K562 (cell line): ENCODE results near the gene CAMK2D. TPM values are rescaled to one million over a fixed set of nuclear protein-coding genes. Genes with fewer than 3 reads are reported as not detected.
"Not testable (repeated sequence)": the region's sequence is repeated elsewhere in the genome, so short reads cannot be mapped to it uniquely, and the experiment has no call there.

Source experiments
- ATAC-seq: fragments of 200-7000 bp; cut with Tn5 transposase; 3 replicates; pipeline ENCODE4 v1.9.1; 2020; ENCODE audit warnings: moderate library complexity
- BruUV-seq: library from RNA; stranded (reverse); fragments of 400-500 nt; replicated peaks from 2 replicates; lab custom pipeline; 2021; lab: Mats Ljungman, UMichigan
- CTCF ChIA-PET: fragments of 300-600 bp; formaldehyde crosslinking; extraction: SDS; loops from one replicate; lab custom pipeline; 2021; ENCODE audit warnings: low intra/inter-chr PET ratio; lab: Yijun Ruan, JAX
- POLR2A ChIA-PET: fragments of 300-600, 350-650 bp; sonication (Branson Sonifier 250); formaldehyde crosslinking; extraction: SDS; loops from one replicate; lab custom pipeline; 2021; ENCODE audit warnings: antibody characterized with exemption, inconsistent platforms; lab: Yijun Ruan, JAX
- DNase-seq, 4 experiments: peaks; one replicate each; pipeline versions ENCODE4 v3.0.0 to v3.0.0-alpha.2; 2011 to 2018; ENCODE audit warnings: low spot score in 3 of 4, mixed read lengths in 3 of 4; ENCODE audit errors: extremely low read depth in 1 of 4
- FAIRE-seq: peaks from 2 replicates; lab custom pipeline; 2011; peaks lifted over from hg19 to GRCh38; lab: Jason Lieb, UNC
- H2AFZ ChIP-seq: 2 replicates; pipeline ENCODE4 v1.6.0; 2011; ENCODE audit warnings: low read depth, low read length, control low read depth, inconsistent platforms
- H3K27ac ChIP-seq: fragments of 200-600 bp; 3 replicates; pipeline ENCODE4 v1.8.0; 2011; ENCODE audit warnings: low read depth, mild to moderate bottlenecking, control low read depth, inconsistent platforms, low read length, moderate library complexity, mixed read lengths; ENCODE audit errors: extremely low read depth
- H3K27me3 ChIP-seq, 2 experiments: fragments of 300-600 bp in 1 of 2; 2 replicates in 1 of 2; 3 replicates in 1 of 2; pipeline versions ENCODE4 v1.6.0 to v1.8.0; 2011; ENCODE audit warnings: inconsistent platforms in 2 of 2, low read length in 2 of 2, mild to moderate bottlenecking in 1 of 2, mixed read lengths in 1 of 2, moderate library complexity in 1 of 2; ENCODE audit not compliant: control insufficient read depth in 2 of 2, insufficient read depth in 2 of 2
- H3K36me3 ChIP-seq: fragments of 300-600 bp; 3 replicates; pipeline ENCODE4 v1.8.0; 2011; ENCODE audit warnings: mild to moderate bottlenecking, low read length, inconsistent platforms; ENCODE audit not compliant: control insufficient read depth, insufficient read depth
- H3K4me1 ChIP-seq, 2 experiments: fragments of 200-600 bp in 1 of 2; replicated peaks in 1 of 2; 2 replicates in 1 of 2; 3 replicates in 1 of 2; pipeline versions ENCODE4 v1.5.1 to v1.8.0; 2011; ENCODE audit warnings: inconsistent platforms in 2 of 2, low read length in 2 of 2, mild to moderate bottlenecking in 1 of 2, mixed read lengths in 1 of 2, moderate library complexity in 1 of 2; ENCODE audit not compliant: control insufficient read depth in 2 of 2, insufficient read depth in 2 of 2
- H3K4me2 ChIP-seq: 2 replicates; pipeline ENCODE4 v1.6.1; 2011; ENCODE audit warnings: low read length, control low read depth, inconsistent platforms, mixed read lengths; ENCODE audit not compliant: insufficient read depth
- H3K4me3 ChIP-seq: fragments of 200-600 bp; sonication (generic), shearing (Covaris generic); 2 replicates; pipeline ENCODE4 v1.5.1; 2016; ENCODE audit warnings: control low read depth, inconsistent platforms
- H3K79me2 ChIP-seq: fragments of 200-600 bp; 3 replicates; pipeline ENCODE4 v1.8.0; 2011; ENCODE audit warnings: low read length, inconsistent platforms; ENCODE audit not compliant: control insufficient read depth, insufficient read depth
- H3K9ac ChIP-seq, 2 experiments: 2 replicates each; pipeline versions ENCODE4 v1.6.0 to v1.6.1; 2011; ENCODE audit warnings: low read depth in 2 of 2, low read length in 2 of 2, control low read depth in 1 of 2, inconsistent platforms in 1 of 2, mild to moderate bottlenecking in 1 of 2, mixed read lengths in 1 of 2; ENCODE audit not compliant: insufficient read depth in 1 of 2
- H3K9me1 ChIP-seq: one replicate; pipeline ENCODE4 v1.6.0; 2011; ENCODE audit warnings: inconsistent platforms, mild to moderate bottlenecking, low read length, moderate library complexity; ENCODE audit not compliant: control insufficient read depth, insufficient read depth
- H3K9me3 ChIP-seq: replicated peaks from 2 replicates; pipeline ENCODE4 v1.5.1; 2011; ENCODE audit warnings: low read depth, low read length, inconsistent platforms; ENCODE audit not compliant: control insufficient read depth, insufficient read depth
- H4K20me1 ChIP-seq: replicated peaks from 2 replicates; pipeline ENCODE4 v1.6.1; 2011; ENCODE audit warnings: low read length, inconsistent platforms, mixed read lengths; ENCODE audit not compliant: control insufficient read depth, insufficient read depth
- ARNT ChIP-seq, 2 experiments: fragments of 450-650 bp; IDR thresholded peaks; 2 replicates each; pipeline ENCODE4 v1.6.1; 2016; ENCODE audit warnings: mild to moderate bottlenecking in 1 of 2
- HDAC1 ChIP-seq, 2 experiments: fragments of 450-650 bp; IDR thresholded peaks; 2 replicates each; pipeline ENCODE4 v1.6.1; 2016 to 2017; ENCODE audit warnings: inconsistent platforms in 1 of 2, mild to moderate bottlenecking in 1 of 2, moderate library complexity in 1 of 2
- KDM2B ChIP-seq: fragments of 250-450 bp; sonication (Bioruptor Pico); IDR thresholded peaks from 2 replicates; pipeline ENCODE4 v1.8.0; 2021; ENCODE audit warnings: mild to moderate bottlenecking, moderate library complexity
- PTTG1 ChIP-seq: fragments of 450-650 bp; IDR thresholded peaks from 2 replicates; pipeline ENCODE4 v1.6.1; 2016; ENCODE audit warnings: low read depth, mild to moderate bottlenecking, missing genetic modification characterization, missing compliant biosample characterization
- TCF7L2 ChIP-seq: fragments of 150-350 bp; IDR thresholded peaks from 2 replicates; pipeline ENCODE4 v1.6.1; 2016; ENCODE audit warnings: low read depth, mild to moderate bottlenecking, low read length, moderate library complexity
- ZNF23 ChIP-seq: fragments of 250-450 bp; sonication (Bioruptor Pico); IDR thresholded peaks from 2 replicates; pipeline ENCODE4 v1.4.0; 2020; ENCODE audit warnings: mild to moderate bottlenecking
- ZNF551 ChIP-seq: fragments of 250-450 bp; sonication (Bioruptor Pico); IDR thresholded peaks from 2 replicates; pipeline ENCODE4 v1.5.0; 2021; ENCODE audit warnings: mild to moderate bottlenecking, moderate library complexity
- WGBS: fragments of 100-300 bp; shearing (Covaris generic); methylation state at CpG from one replicate; pipeline ENCODE4 v1.1.6; 2016; ENCODE audit warnings: low coverage, mixed read lengths; ENCODE audit not compliant: insufficient coverage; ENCODE audit errors: missing lambda C conversion rate; 5-methylcytosine and 5-hydroxymethylcytosine counted together
- in situ Hi-C: fragments of 300-500 bp; cut with MboI; formaldehyde crosslinking; loops from 4 replicates; pipeline ENCODE4 v1.15.0; 2018; ENCODE audit warnings: inconsistent platforms, mixed read lengths
- intact Hi-C: fragments of 100-400 bp; cut with micrococcal nuclease; formaldehyde crosslinking; loops from 2 replicates; pipeline ENCODE4 v1.14.2; 2022
- polyA plus RNA-seq, 8 experiments: library from polyadenylated mRNA; depleted of rRNA in 4 of 8; stranded (reverse) in 5 of 8; unstranded in 3 of 8; fragments of >200 nt; fragmentation: Nextera tagmentation in 2 of 8; fragmentation: Illumina TruSeq in 1 of 8; extraction: Ambion mirVana in 2 of 8; extraction: Trizol in 1 of 8; gene quantifications; 2 replicates each; pipeline versions ENCODE4 v1.2.1 to v1.2.3, GENCODE V29; 2011 to 2014; ENCODE audit warnings: inconsistent platforms in 1 of 8, missing spikeins in 1 of 8
- total RNA-seq, 7 experiments: library from RNA; depleted of rRNA in 6 of 7; stranded (reverse); fragments of >200 nt in 6 of 7; fragmentation: Illumina TruSeq in 2 of 7; extraction: Trizol in 2 of 7; gene quantifications; 2 replicates each; pipeline versions ENCODE4 v1.2.1 to v1.2.3, GENCODE V29; 2011 to 2021; ENCODE audit warnings: low replicate concordance in 1 of 7
- TF ChIP-seq, protein P1 (sequence below): sonication (generic); formaldehyde crosslinking; IDR thresholded peaks from 2 replicates; pipeline ENCODE4 v1.8.0; 2023; ENCODE audit warnings: mild to moderate bottlenecking, missing genetic modification reagents
- TF ChIP-seq, protein P2 (sequence below): fragments of 250-450 bp; sonication (Bioruptor Pico); IDR thresholded peaks from 2 replicates; pipeline ENCODE4 v1.4.0; 2020; ENCODE audit warnings: mild to moderate bottlenecking, moderate library complexity

CAMK2D gene
- total and polyA plus RNA-seq, 9 of the 15 experiments (the other 6 are each of a cell fraction or from before 2014, with no cell fraction given): 0.01 to 0.33 (median 0.04) TPM; not detected in 2

DNA sequence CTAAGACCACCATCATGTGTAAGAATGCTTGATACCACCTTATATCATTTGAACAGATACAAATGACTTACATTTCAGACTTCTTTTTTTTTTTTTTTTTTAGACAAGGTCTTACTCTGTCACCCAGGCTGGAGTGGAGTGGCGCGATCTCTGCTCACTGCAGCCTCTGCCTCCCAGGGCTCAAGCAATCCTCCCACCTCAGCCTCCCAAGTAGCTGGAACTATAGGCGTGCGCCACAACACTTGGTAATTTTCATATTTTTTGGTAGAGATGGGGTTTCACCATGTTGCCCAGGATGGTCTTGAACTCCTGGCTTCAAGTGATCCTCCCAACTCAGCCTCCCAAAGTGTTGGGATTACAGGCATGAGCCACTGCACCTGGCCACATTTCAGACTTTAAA, 76.4 kb downstream of the CAMK2D start:
- H3K79me2 ChIP-seq, H4K20me1 ChIP-seq, H3K9me3 ChIP-seq, FAIRE-seq, H3K9ac ChIP-seq, H3K27me3 ChIP-seq, DNase-seq, ATAC-seq, CTCF ChIA-PET, H3K4me3 ChIP-seq, H3K4me2 ChIP-seq, intact Hi-C loops, H3K27ac ChIP-seq, H2AFZ ChIP-seq, H3K9me1 ChIP-seq, POLR2A ChIA-PET, H3K4me1 ChIP-seq, in situ Hi-C loops, H3K36me3 ChIP-seq, BruUV-seq: not testable (repeated sequence)
- WGBS: 0% methylated on average over 2 of the region's 4 CpGs

DNA sequence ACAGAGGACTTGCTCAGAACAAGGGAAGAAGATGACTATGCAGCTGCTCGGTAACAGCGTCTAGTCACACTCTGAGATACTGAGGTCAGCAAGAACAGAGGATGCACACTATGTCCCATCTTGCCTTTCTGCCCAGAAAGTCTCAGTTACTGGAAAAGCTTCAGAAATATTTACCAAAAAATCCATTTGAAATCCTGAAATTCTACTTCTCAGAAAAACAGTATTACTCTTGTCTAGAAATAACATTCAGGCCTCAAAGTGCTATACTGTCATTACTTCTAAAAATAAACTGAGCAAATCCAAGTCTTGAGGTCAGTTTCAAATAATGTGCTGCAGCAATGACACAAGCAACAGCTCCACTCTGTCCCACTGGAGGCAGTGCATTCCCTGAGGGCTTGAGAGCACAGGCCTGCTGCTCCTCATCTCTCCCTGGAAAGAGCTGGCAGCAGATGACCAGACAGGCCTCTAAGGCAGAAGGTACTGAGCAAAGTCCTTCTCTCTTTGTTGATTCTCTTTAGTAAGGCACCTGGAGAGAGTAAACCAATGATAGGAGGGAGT, 76.9 kb downstream of the CAMK2D start:
- Histone ChIP-seq H3K36me3 (no peaks in the 10 kb centered on the region), H3K9ac (no peak overlapping the region), H3K4me1 (no peaks in the 10 kb centered on the region), H2AFZ (no peak overlapping the region), H3K27me3 (no peaks in the 10 kb centered on the region), H3K79me2 (no peaks in the 10 kb centered on the region), H3K9me1 (no peaks in the 10 kb centered on the region), H3K9me3 (no peaks in the 10 kb centered on the region), H3K4me3 (no peak overlapping the region), H4K20me1 (no peaks in the 10 kb centered on the region), H3K27ac (no peak overlapping the region), H3K4me2 (no peak overlapping the region)
- WGBS: 0% methylated on average over 2 of the region's 2 CpGs
- ChIA-PET CTCF (no interaction called here), POLR2A (no interaction called here)
- ATAC-seq (peak; percentile 44; the same call in 1 of the 3 replicates), DNase-seq (no peak), FAIRE-seq (no peak)
- intact Hi-C loops (no loop called here), in situ Hi-C loops (no loop called here)
- no TSS peak for BruUV-seq
- TF ChIP-seq, protein P1, sequence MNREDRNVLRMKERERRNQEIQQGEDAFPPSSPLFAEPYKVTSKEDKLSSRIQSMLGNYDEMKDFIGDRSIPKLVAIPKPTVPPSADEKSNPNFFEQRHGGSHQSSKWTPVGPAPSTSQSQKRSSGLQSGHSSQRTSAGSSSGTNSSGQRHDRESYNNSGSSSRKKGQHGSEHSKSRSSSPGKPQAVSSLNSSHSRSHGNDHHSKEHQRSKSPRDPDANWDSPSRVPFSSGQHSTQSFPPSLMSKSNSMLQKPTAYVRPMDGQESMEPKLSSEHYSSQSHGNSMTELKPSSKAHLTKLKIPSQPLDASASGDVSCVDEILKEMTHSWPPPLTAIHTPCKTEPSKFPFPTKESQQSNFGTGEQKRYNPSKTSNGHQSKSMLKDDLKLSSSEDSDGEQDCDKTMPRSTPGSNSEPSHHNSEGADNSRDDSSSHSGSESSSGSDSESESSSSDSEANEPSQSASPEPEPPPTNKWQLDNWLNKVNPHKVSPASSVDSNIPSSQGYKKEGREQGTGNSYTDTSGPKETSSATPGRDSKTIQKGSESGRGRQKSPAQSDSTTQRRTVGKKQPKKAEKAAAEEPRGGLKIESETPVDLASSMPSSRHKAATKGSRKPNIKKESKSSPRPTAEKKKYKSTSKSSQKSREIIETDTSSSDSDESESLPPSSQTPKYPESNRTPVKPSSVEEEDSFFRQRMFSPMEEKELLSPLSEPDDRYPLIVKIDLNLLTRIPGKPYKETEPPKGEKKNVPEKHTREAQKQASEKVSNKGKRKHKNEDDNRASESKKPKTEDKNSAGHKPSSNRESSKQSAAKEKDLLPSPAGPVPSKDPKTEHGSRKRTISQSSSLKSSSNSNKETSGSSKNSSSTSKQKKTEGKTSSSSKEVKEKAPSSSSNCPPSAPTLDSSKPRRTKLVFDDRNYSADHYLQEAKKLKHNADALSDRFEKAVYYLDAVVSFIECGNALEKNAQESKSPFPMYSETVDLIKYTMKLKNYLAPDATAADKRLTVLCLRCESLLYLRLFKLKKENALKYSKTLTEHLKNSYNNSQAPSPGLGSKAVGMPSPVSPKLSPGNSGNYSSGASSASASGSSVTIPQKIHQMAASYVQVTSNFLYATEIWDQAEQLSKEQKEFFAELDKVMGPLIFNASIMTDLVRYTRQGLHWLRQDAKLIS: no peak
- TF ChIP-seq TCF7L2 (no peak), ZNF23 (CRISPR knock-in tag) (no peak), PTTG1 (tag) (no peak), HDAC1 (IDR thresholded peaks at IDR 0.05) (no peak), KDM2B (no peak), ZNF551 (CRISPR knock-in tag) (no peak), ARNT (IDR thresholded peaks at IDR 0.05) (no peak)
- TF ChIP-seq, protein P2, sequence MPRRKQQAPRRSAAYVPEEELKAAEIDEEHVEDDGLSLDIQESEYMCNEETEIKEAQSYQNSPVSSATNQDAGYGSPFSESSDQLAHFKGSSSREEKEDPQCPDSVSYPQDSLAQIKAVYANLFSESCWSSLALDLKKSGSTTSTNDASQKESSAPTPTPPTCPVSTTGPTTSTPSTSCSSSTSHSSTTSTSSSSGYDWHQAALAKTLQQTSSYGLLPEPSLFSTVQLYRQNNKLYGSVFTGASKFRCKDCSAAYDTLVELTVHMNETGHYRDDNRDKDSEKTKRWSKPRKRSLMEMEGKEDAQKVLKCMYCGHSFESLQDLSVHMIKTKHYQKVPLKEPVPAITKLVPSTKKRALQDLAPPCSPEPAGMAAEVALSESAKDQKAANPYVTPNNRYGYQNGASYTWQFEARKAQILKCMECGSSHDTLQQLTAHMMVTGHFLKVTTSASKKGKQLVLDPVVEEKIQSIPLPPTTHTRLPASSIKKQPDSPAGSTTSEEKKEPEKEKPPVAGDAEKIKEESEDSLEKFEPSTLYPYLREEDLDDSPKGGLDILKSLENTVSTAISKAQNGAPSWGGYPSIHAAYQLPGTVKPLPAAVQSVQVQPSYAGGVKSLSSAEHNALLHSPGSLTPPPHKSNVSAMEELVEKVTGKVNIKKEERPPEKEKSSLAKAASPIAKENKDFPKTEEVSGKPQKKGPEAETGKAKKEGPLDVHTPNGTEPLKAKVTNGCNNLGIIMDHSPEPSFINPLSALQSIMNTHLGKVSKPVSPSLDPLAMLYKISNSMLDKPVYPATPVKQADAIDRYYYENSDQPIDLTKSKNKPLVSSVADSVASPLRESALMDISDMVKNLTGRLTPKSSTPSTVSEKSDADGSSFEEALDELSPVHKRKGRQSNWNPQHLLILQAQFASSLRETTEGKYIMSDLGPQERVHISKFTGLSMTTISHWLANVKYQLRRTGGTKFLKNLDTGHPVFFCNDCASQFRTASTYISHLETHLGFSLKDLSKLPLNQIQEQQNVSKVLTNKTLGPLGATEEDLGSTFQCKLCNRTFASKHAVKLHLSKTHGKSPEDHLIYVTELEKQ (CRISPR knock-in tag): no peak
